B cell (primary cell): ENCODE data around the gene TSPAN9.

Experiments used
- EZH2 ChIP-seq: IDR thresholded peaks from 2 replicates; pipeline ENCODE4 v1.6.1; 2012; ENCODE audit warnings: borderline replicate concordance, low read depth, mild to moderate bottlenecking, moderate library complexity, low read length; ENCODE audit not compliant: insufficient read depth, poor library complexity, severe bottlenecking
- TF ChIP-seq, protein P1 (sequence below): fragments of 200-600 bp; IDR thresholded peaks from one replicate; pipeline ENCODE4 v1.8.0; 2022; ENCODE audit warnings: antibody characterized with exemption, mild to moderate bottlenecking

DNA sequence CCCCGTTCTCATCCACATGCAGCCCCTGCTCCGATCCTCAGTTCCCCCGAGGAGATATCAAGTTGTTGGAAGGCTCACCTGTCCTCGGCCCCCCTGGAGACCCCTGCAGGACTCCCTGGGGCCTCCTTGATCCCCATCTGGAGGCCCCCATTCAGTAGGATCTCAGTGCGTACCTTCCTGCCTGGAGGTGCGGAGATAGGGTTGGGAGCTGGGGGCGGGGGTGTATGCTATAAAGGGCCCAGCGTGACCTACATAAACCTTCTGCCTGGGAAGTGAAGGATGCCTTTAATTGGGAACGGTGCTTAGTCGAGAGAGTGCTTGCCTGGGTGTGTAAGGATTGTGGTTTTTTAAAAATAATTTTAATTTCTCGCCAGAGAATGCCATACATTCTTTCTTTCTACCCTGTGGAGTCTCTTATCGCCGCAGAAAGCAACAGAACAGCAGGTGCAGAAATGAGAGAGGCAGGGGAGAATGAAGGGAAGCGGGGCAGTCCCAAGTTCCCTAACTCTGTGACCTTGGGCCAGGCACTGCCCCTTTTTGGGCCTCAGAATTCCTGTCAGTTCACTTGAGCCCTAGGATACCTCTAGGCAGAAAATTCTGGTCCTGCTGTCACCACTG is 153.7 kb downstream of the TSPAN9 start:
- TF ChIP-seq, protein P1, sequence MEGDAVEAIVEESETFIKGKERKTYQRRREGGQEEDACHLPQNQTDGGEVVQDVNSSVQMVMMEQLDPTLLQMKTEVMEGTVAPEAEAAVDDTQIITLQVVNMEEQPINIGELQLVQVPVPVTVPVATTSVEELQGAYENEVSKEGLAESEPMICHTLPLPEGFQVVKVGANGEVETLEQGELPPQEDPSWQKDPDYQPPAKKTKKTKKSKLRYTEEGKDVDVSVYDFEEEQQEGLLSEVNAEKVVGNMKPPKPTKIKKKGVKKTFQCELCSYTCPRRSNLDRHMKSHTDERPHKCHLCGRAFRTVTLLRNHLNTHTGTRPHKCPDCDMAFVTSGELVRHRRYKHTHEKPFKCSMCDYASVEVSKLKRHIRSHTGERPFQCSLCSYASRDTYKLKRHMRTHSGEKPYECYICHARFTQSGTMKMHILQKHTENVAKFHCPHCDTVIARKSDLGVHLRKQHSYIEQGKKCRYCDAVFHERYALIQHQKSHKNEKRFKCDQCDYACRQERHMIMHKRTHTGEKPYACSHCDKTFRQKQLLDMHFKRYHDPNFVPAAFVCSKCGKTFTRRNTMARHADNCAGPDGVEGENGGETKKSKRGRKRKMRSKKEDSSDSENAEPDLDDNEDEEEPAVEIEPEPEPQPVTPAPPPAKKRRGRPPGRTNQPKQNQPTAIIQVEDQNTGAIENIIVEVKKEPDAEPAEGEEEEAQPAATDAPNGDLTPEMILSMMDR: no peak
- no peak for TF ChIP-seq EZH2
